Measurements from ENCODE around the gene TBC1D16. TPM values are rescaled to one million over a fixed set of nuclear protein-coding genes. Genes with fewer than 3 reads are reported as not detected.

Gene TBC1D16
- total RNA-seq, 1 experiment from 2014 or later: 8.9 TPM

DNA sequence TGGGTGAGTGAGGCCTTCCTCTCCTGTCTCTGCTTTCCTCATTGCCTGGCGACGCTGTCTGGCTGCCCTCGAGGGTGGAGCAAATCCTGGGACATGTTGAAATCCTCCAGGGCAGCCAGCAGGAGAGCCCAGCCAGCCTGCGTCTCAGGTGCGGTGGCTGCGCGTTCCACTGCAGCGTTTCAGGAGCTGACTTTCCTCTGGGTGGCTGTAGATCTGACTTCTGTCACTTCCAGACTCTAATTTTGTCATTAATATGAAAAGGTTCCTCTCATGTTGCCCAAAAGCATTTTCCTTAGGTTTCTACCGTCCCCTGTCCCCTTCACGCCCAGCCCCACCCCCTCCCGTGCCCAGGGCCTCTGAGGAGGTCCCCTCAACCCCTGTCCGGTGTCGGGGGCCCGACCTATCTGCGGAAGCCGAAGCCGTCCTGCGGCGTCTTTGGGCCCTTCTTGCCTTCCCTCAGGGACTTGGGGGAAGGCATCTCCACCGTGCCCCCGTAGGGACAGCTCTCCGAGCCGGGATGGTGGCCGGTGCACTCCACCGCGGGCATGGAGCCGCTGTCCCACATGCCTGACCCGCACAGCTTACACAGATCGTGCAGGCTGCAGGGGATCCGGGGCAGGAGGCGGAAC lies 95.1 kb downstream of the TBC1D16 start:
- no peak for DNase-seq (ENCODE audit: low read depth)

DNA sequence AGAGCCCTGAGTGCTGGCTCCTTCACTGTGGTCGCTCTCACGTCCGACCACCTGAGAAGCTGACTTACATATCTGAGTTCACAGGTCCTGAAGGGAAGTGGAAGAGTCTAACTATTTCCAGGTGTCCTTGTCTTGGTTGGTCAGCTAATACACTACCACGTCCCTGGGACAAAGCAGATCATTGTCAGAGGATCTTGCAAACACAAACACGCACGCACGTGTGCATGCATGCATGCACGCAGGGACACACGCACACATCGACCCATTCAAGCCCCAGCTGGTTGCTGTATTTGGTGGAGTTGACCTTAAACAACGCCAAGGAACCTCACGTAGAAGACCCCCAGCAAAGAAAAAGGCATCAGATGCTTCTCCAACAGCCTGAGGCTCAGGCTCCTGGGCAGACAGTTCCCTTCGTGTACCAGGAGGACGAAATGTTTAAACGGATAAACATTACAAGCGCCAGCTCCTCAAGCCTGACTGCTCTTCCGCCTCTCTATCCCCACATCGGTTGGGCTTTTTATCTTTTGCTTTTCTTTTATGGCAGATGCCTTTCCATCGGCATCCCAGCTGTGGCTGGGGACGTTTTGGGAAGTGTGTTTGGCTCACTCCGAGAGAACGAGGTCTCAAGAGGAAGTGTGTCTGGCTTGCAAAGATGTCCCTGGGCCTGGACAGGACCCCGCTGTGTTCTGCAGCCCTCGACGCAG lies 95.8 kb downstream of the TBC1D16 start:
- DNase-seq (ENCODE audit: low read depth): no peak

DNA sequence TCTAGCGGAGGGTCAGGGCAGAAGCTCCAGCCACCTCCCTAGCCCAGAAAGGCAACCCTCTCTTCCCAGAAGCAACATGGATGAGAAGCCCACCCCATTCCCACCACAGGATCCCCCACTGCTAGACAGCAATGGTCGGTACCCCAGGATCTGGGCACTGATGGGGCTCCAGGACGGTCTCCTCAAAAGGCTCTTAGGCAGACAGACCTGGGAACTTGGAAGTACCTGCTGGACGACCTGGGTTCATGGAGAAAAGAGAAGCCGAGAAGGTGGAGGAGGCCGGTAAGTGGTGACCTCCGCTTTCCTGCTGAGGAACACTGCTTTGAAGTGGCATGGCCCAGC lies 96.6 kb downstream of the TBC1D16 start:
- DNase-seq (ENCODE audit: low read depth): no peak

DNA sequence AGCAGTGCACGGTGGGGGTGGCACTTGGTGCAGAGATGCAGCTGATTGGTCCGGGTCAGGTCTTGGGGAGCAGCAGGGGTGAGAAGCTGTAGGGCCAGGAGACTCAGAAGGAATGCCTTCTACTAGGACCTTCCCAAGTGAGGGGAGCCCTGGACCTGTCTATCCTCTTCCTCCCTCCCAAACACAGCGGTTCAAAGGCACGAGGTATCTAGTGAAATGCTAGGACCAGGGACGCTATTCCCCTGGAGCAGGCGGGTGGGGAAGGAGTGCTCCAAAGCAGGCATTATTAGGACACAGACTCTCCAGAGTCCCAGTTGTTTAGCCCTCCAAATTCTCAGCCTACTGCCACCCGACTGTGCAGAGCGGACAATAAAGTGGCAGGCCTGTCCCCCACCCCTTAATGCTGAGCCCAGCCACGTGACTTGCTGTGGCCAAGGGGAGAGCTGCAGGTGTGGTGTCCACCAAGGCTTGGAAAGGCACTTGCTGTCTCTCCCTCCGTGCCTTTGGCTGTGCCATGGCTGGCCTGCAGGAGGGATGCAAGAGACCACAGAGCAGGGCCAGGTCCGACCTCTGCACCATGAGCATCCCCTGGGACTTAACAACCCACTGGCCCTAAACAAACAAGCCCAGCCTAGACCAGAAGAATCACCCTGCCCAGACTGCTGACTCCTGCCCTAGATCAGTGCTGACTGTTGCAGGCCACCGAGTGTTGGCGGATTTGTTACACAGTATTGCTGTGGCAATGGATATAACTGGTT lies 97.2 kb downstream of the TBC1D16 start:
- DNase-seq (ENCODE audit: low read depth): no peak

DNA sequence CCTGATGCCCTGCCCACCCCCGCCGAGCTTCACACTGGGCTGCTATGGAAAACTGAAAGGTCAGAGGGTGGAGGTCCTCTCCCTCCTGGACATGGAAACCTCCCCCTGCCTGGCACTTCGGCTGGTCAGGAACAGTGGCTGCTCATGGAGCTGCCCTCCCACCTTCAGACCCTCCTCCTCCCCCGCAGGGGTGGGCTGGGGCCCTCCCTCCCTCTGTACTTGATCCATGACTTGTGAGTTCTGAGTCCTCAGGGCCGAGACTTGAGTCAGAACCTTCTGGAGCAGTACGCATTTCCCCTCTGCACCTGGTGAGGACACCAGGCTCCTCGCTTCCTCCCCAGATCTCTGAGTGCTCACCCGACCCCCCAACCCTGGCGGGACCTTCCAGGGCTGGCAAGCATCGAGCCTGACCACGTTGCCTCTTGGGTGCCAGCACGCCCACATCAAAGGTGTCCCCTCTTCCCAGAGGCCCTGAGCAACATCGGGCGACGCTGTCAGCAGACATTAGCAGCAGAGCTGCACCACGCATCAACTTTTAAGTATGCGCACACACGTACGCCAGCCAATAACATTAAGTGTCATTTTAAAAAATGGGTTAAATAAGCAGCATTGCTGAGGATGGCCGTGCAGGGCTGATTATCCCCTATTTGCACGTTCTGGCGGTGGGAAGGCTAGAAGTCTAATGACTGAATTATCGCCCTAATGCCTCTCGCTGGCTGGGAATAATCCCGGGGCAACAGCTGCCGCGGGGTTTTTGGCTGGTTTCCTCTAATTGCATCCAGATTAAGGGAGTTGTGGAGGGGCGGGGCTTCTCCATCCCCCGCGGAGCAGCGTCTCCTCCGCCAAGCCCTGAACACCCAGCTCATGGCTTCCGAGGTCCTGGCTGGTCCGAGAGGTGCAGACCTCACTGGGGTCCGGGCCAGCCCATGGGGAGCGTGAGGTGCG lies 98.0 kb downstream of the TBC1D16 start:
- no peak for DNase-seq (ENCODE audit: low read depth)

DNA sequence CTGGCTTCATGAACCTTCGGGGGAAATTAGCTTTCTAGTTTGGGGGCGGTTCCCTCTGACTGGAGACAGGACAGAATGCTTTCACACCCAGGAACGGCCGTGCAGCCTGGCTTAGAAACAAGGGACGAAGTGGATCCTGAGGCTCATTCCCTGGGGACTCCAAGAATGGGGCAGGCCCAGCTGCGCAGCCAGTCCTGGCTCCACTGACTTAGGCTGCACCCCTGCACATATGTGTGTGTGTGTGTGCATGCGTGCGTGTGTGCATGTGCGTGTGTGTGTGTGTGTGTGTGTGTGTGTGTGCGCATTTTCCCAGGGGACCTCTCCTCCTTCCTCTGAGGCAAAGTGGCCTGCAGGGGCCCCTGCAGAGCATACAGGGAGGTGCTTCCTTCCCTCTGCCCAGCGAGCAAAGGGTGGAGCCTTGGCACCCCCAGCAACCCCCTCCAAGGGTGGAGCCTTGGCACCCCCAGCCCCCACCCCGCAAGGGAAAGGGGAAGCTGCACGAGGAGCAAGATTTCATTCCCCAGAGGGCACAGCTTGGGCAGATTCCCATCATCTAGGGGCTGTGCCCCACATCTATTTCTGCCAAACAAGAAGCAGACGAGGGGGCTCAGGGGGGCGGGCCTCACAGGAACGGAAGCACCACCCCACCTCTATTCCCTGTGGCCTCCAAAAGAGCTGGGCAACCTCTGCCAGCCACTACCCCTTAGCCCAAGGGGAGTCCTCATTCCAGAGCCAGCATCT lies 98.9 kb downstream of the TBC1D16 start:
- DNase-seq (ENCODE audit: low read depth): no peak

DNA sequence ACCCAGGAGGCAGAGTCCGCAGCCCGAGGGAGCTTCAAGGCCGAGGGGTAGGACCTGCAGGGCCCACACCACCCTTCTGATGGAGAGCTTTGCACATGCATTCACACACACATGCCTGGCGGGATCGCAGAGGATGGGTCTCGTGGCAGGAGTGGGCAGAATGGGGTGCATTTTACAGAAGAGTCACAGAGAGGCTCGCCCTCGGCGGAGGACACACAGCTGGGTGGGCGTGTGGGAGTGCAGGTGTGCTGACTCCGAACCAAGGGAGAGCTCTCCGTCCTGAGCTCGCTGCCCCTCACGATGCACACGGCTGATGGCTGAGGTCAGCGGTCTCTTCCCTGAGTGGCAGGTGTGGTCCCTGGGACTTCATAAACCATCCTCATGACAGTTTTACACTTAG lies 99.6 kb downstream of the TBC1D16 start:
- DNase-seq (ENCODE audit: low read depth): no peak

DNA sequence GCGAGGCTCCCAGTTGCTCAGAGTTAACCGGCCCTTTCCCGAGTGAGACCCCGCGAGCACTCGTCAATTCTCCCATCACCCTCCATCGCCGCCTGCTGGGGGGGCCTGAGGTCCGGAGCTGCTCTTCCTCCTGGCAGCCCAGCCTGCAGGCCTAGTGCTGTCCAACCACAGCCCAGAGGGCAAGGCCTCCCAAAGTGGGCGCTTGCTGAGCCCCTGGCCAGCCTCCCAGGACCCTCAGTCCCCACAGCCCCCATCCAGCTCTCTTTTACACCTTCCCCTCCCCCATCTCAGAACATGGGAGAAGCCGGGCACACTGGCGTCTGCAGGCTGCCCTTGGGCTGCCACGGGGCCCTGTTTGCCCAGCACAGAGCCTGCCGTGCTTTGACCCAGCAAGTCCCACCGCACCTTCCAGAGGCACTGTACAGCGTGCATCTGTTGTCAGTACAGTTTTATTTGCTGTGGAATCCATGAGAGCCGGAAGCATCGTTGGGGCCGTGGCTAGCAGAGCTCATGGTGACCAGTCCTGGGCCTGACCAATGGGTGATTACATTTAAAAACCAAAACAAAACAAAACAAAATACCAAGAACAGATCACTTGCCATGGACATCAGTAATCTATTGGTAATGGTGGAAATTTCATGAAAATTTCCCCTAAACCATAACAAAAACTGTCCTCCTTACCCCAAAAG lies 100.3 kb downstream of the TBC1D16 start:
- DNase-seq (ENCODE audit: low read depth): no peak

DNA sequence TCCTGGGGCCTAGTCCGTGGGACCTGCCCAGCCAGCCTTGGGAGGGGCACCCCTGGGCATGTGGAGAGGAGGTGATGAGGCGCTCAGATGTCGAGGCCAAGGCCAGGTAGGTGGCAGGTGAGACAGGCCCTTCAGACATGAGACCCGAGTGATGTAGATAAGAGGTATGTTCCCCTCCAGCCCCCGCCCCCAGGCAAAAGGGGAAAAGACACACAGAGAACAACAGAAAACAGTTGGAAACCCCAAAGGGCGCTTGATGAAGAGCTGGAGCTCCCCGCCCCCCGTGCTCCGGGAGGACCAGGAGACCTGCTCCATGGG lies 101.1 kb downstream of the TBC1D16 start:
- no peak for DNase-seq (ENCODE audit: low read depth)

DNA sequence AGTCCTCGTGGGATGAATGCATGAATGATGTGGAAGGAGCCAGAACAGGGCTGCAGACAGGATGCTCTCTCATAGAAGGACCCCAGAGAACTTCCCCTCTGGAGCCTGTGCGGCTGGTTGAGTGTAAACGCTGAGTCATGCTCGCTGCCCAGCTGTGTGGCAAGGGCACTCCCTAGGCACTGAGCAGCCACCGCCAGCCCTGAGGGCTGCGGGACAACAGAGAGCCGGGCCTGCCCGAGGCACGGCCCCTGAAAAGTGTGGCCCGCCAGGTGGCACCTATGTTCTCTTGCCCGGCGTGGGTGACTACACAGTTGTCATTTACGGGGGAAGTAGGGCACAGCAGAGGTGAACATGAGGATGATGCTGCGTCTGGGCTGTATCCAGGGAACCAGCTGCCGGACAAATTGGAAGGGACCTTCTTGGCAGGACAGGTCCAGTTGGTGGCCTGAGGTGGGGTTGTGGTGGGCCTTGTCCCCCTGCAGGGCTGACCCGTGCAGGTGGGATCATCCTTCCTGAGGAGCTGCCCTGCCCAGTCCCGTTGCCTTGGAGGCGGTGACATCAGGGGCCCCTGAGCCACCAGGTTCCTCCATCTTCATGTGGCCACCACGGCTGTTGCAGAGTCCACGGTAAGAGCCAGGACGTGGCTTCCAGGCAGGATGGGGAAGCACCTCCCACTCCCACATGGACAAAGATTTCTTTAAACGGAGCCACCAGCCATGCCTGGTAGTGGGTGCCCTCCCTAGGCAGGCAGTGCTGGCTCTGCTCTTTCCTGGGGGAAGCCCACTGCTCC lies 101.6 kb downstream of the TBC1D16 start:
- peak; percentile 69 for DNase-seq (ENCODE audit: low read depth)

DNA sequence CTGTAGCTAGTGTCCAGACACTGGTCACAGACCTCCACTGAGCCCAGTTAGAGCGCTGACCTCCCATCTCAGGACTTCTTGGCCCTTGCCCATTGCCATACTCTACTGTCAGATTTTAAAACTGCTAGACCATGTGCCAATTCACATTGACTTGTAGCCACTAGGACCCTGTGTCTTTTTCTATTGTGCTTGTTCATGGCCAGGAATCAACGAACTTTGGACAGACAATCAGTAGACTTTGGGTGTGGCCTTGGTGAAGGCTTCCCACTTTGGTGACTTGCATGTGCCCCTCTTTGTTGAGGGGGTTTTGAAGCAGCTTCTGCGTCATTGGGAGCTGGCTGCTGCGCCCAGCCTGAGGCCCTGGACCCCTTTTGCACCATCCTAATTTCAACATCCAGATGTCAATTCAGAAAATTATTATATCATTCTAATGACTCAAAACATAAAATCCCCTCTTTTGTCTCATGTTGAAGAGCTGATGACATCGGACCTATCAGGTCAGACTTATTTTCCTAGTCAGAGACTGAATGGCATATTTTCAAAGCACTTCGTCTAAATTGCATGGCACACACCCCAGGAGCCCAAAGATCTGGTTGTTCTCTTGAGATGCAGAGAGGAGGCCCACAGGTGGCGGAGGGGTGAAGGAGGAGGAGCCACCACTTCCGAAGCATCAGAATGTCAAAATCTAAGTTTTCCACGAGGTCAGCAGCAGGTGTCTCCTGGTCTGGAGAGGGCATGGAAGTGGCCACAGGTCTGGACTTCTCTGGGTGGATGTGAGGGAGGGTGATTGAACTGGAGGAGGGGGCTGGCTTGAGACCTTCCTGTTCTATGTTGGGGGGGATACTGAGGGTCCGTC lies 103.0 kb downstream of the TBC1D16 start:
- no peak for DNase-seq (ENCODE audit: low read depth)

DNA sequence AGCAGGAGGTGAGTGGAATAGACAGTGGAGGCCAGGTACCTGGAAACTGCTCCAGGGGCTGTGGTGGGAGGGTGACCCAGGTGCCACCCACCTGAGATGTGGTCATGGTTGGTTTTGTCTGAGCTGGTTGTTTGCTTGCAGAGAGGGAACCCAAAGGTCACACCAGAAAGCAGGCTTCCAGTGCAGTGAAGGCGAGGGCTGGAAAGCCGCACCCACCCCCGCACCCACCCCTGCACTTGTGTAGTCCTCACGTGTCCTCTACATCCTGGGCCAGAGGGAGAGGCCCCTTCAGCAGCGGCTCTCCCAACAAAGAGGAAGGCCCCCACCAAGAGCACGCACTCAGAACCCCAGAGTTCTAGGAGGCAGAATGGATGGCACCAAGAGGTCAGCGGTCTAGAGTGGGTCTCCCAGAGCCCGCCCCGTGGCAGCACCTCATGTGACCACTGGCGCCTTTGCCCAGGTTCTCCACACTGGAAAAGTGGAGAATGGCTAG lies 103.8 kb downstream of the TBC1D16 start:
- no peak for DNase-seq (ENCODE audit: low read depth)

DNA sequence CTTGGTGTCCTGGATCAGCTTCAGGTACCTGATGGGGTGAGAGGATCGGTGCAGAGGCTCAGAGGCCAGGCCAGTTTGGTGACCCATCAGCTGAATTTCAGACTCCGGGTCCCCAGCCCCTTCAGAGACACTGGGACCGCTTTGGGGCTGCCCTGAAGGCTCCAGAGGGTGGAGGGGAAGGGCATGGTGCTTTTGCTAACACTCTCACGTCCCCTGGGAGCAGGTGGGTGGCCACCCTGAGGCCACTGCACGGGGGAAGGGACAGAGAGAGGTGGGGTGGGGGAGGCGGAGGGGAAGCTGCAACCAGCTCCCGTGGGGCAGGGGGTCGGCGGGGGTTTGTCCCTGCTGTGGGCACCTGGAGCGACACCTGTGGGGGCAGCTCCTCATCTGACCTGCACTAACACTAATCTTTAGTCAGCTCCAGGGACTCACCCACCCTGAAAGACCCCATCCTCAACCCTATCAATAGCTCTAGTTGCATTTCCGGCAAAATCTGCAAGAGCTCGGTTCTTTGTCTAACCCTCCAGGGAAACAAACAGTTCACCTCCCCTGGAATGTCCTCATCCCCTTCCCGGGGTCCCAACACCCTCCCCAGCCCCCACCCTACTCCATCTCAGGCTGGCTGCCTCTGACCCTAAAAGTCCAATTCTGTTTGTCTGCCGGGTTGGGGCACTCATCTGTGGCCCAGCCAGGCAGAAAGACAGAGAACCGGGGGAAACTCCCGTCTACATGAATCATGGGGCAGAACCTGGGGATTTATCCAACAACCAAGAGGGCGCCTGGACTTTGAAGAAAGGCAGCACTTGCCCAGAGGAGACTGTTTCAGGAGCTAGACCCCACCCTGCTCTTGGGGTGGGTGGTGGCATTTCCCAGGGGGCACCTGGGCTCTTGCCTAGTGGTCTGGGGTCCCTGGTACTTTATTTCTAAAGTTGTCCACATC lies 104.5 kb downstream of the TBC1D16 start:
- DNase-seq (ENCODE audit: low read depth): peak; percentile 40

DNA sequence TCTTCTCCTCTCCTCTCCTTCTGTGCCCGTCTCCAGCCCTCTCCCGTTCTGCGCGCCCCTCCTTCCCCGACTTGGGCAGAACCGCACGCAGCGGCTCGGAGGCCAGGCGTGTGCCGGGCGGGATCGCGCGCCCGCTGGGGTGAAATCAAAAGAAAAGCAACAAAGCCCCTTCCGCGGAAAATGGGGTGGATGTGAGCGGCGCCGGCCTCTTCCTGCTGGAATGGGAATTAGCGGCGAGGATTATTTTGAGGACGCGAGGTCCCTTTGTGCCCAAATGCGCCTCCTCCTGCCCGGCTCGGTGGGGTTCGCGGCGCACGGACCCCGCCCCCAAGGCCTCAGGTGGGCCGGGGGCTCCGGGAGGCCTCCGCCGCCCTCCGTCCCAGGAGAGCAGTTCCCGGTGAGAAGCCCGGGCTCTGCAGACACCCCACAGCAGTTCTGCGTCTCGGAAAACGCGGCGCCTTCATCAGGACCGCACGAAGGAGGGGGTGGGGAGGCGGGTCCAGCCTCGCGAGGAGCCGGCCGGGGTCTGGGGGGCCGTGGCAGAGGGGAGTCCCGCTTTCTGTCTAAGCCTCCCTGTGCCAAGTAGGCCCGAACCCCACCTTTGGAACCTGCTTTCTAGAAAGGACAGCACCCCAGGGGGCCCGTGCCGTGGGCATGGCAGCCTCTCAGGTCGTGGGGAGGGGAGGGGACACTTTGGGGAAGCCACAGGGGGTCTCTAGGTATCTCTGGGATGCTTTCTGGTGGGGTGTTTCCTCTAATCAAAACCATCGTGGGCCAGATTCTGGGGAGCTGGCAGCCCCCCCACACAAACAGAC lies 105.4 kb downstream of the TBC1D16 start:
- no peak for DNase-seq (ENCODE audit: low read depth)

DNA sequence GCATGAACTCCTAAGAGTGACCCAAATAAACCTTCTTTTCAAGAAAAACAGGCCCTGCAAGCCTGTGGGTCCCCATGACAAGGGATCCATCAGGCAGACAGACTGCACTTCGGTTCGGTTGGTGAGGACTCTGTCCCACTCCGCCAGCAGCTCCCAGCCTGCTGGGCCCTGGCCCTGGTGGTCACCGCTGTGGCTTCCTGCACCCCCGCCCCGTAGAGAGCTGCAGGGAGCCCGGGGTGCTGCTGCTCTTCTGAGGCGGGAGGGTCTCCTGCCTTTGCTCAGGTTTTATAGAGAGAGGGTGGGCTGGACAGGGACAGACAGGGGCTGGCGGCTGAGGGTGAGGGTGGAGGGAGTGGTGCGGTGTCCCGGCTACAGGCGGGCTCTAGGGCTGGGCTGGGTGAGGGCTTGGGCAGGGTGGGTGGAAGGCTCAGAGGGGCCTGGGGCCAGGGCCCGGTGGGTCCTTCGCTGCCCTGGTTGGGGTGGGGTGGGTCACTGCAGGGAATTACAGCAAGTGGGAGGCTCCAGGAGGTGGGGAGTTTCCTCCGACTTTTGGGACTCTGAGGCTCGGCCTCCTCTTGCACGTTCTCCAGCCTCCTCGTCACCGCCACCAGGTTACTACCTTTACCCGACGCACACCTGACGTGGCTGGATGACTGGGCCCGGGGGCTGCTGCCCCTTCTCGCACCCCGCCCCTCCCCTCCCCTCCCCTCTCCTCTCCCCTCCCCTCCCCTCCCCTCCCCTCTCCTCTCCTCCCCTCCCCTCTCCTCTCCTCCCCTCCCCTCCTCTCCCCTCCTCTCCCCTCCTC lies 106.2 kb downstream of the TBC1D16 start:
- no peak for DNase-seq (ENCODE audit: low read depth)

All from RPMI7951 (cell line).